Measurements from ENCODE around the gene RBM45. TPM values are rescaled to one million over a fixed set of nuclear protein-coding genes. Genes with fewer than 3 reads are reported as not detected.
A peak's percentile ranks its signal among the peaks of the same experiment; 100 is the strongest.

The RBM45 gene
- total RNA-seq, 1 donor from 2014 or later = 11.3 TPM

DNA sequence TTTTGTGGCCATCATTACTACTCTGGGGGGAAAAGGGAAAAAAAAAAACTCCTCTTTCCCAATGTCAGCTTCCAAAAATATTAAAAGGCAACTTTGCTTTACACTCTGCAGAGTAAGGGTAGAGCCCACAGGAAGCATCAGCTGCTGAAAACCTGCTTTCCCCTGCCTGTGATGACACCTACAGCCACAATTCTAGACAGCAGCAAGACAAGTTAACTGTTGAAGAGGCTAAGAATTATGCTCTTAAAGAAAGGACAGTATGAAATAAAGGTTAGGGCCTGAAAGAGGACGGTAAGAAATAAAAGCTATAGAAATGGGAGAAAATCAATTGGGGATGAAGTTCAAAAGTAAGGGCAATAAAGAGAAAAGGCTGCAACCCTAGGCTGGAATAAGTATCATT lies 42.7 kb upstream of the RBM45 start:
- TF ChIP-seq, protein P1, sequence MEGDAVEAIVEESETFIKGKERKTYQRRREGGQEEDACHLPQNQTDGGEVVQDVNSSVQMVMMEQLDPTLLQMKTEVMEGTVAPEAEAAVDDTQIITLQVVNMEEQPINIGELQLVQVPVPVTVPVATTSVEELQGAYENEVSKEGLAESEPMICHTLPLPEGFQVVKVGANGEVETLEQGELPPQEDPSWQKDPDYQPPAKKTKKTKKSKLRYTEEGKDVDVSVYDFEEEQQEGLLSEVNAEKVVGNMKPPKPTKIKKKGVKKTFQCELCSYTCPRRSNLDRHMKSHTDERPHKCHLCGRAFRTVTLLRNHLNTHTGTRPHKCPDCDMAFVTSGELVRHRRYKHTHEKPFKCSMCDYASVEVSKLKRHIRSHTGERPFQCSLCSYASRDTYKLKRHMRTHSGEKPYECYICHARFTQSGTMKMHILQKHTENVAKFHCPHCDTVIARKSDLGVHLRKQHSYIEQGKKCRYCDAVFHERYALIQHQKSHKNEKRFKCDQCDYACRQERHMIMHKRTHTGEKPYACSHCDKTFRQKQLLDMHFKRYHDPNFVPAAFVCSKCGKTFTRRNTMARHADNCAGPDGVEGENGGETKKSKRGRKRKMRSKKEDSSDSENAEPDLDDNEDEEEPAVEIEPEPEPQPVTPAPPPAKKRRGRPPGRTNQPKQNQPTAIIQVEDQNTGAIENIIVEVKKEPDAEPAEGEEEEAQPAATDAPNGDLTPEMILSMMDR (IDR thresholded peaks at IDR 0.05) = no peak
- H3K4me3 ChIP-seq = no peak overlapping the region
- H3K9me3 ChIP-seq = no peaks in the 10 kb centered on the region
- peaks cover 21% of the 10 kb centered on the region for H3K27me3 ChIP-seq
- no peaks in the 10 kb centered on the region for H3K4me1 ChIP-seq
- no peaks in the 10 kb centered on the region for H3K36me3 ChIP-seq
- DNase-seq (no peak), ATAC-seq (no peak)
- no peak overlapping the region for H3K27ac ChIP-seq
- intact Hi-C loops (cut with DNase I) = no loop called here

DNA sequence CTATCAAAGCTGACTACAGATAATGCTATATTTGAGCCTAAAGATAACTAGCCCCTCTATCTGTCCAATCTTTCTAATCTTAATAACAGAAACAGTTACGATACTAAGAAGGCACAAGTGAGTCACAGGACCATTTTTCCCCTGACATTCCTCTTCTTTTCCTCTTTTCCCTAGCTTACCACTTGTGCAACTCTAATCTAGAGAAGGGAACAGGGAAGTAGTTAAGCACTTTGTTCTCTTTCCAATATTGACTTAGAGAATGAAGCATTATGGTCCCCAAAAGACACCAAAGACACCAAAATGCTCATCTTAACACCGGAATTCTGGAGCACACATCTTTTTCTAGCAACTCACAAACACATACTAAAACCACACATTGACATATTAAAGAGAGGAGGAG lies 41.4 kb upstream of the RBM45 start:
- DNase-seq (no peak), ATAC-seq (no peak)
- no peaks in the 10 kb centered on the region for H3K4me1 ChIP-seq
- H3K9me3 ChIP-seq = no peaks in the 10 kb centered on the region
- no peak overlapping the region for H3K27ac ChIP-seq
- H3K27me3 ChIP-seq = peaks cover 21% of the 10 kb centered on the region
- TF ChIP-seq, protein P1 (IDR thresholded peaks at IDR 0.05) = no peak
- H3K4me3 ChIP-seq = no peak overlapping the region
- intact Hi-C loops (cut with DNase I) = no loop called here
- H3K36me3 ChIP-seq = no peaks in the 10 kb centered on the region

DNA sequence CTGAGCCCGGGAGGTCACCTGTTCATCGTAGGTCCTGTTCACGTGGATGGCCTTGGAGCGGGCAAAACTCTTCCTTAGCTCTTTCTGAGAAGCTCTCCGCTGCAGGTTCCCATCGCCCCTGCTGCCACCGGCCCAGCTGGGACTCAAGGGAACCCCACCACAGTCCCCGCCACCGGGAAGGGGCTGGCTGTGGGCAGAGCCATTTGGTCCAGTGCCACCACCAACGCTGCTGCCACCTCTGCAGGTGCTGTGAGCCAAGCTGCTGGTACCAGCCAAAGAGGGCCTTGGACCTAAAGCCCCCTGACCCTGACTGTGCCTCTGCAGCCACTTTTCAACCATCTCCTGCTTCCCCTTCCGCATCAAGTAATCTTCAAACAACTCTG lies 40.2 kb upstream of the RBM45 start:
- DNase-seq (no peak), ATAC-seq (no peak)
- TF ChIP-seq, protein P1 (IDR thresholded peaks at IDR 0.05) = no peak
- no peaks in the 10 kb centered on the region for H3K4me1 ChIP-seq
- H3K27ac ChIP-seq = no peak overlapping the region
- intact Hi-C loops (cut with DNase I) = no loop called here
- H3K36me3 ChIP-seq = no peaks in the 10 kb centered on the region
- no peaks in the 10 kb centered on the region for H3K9me3 ChIP-seq
- H3K27me3 ChIP-seq = peaks cover 21% of the 10 kb centered on the region
- H3K4me3 ChIP-seq = no peak overlapping the region

DNA sequence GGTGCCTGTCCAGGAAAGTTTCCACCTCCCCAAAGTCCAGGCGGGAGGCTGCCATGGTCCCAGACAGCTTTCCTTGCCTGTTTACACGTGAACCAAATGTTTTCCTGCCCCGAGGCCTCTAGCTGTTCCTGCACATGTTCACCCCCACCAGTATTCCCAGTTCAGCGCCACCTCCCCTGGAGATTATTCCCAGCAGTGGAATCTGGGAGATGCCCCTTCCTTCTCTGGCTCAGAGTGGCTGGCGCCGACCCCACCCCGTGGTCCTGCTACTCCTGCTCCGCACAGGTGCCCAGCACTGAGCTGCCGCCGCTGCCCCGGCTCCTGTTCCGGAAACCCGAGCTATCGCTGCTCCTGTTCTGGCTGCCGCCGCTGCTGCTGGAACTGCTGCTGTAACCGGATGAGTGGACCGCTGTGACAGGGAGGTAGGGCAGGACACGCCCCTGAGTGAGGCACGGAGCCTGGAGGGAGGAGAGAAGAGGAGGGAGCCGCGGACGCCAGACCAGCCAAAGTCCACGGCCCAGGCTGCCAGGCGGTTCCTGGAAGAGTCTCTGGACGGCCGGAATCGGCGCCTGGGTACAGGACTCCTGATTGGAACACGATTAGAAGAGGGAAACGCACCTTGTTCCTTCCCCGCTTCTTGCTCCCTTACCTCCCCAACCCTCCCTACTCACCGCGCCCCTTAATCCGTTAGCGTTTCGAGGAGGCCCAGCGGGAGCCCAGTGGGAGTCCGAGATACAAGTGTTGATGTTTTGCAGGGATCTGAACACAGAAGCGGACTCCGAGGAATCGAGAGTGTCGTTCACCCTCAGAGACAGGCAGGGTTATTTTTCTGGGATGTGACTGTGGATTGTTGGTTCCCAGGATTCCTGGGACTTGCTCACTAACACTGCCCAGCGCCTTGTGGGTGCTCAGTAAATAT lies 39.6 kb upstream of the RBM45 start, which contains the start of gene PDE11A:
Gene PDE11A, minus strand, starts transcription at position 395 of the 919 bp plus-strand sequence. Its CDS starts 340 bp downstream, at position 55.
- TF ChIP-seq, protein P1 (IDR thresholded peaks at IDR 0.05) = no peak

DNA sequence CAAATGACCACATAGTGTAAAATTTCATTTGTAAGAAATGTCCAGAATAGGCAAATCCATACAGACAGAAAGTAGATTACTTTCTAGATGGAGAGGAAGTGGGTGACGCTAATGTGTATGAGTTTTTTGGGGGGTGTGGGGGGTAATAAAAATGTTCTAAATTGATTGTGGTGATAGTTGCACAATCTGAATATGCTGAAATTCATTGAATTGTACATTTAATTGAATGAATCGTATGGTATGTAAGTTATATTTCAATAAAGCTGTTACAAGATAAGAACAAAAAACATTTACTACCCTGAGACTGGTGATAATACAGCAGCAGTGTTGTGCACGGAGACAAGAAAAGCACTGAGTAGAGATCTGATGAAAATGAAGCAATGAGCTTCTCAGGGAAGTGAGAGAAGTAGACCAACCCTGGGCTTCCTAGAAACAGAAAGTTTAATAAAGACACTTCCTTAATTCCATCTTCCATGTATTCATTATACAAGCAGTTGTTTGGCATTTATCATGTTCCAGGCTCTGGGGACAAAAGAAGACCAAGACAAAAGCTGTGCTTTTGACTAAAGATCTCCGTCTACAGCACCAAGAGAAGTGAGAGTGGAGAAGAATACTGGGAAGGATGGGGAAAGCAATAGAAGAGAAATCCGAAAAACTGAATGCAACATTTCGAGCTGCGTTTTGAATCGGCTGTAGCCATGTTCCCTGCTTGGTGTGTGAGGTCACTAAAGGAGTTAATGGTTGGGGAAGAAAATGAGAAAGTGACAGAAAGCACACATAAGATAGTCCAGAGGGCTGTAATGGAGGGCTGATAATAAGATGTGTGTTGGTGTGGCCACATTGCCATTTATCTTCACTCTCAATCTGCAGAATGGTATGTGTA lies 37.9 kb upstream of the RBM45 start:
- intact Hi-C loops (cut with DNase I) = no loop called here
- Histone ChIP-seq H3K4me3 (no peak overlapping the region), H3K36me3 (no peaks in the 10 kb centered on the region), H3K9me3 (no peaks in the 10 kb centered on the region), H3K27ac (no peak overlapping the region), H3K27me3 (peaks cover 16% of the 10 kb centered on the region), H3K4me1 (no peaks in the 10 kb centered on the region)
- TF ChIP-seq, protein P1 (IDR thresholded peaks at IDR 0.05) = no peak
- no peak for DNase-seq
- ATAC-seq = no peak

More for the DNA sequence above, 39.6 kb upstream of the RBM45 start, which contains the start of gene PDE11A:
- Histone ChIP-seq H3K27ac (no peak within 1 kb of the TSS), H3K36me3 (no peaks in the 10 kb centered on the region), H3K9me3 (no peaks in the 10 kb centered on the region), H3K27me3 (peaks cover 21% of the 10 kb centered on the region), H3K4me1 (no peaks in the 10 kb centered on the region), H3K4me3 (peak within 1 kb of the TSS; percentile 41)
- peak; percentile 98 for ATAC-seq
- DNase-seq = peak; percentile 90
- intact Hi-C loops (cut with DNase I) = no loop called here
